HEK293T (cell line): Measurements from ENCODE around the gene S100A13.

Experiments used
- ARNT ChIP-seq: fragments of 450-650 bp; IDR thresholded peaks from 2 replicates; pipeline ENCODE4 v1.6.1; 2017; ENCODE audit warnings: mild to moderate bottlenecking
- BHLHE40 ChIP-seq: fragments of 450-650 bp; IDR thresholded peaks from 2 replicates; pipeline ENCODE4 v1.6.1; 2016; ENCODE audit warnings: mild to moderate bottlenecking, moderate library complexity, borderline replicate concordance
- CTBP1 ChIP-seq: fragments of 450-650 bp; IDR thresholded peaks from 2 replicates; pipeline ENCODE4 v1.6.1; 2016; ENCODE audit warnings: borderline replicate concordance
- FOXA1 ChIP-seq: fragments of 450-650 bp; IDR thresholded peaks from 2 replicates; pipeline ENCODE4 v1.6.1; 2016; ENCODE audit warnings: mild to moderate bottlenecking
- FOXK2 ChIP-seq: fragments of 450-650 bp; IDR thresholded peaks from 2 replicates; pipeline ENCODE4 v1.6.1; 2016; ENCODE audit warnings: mild to moderate bottlenecking
- FOXM1 ChIP-seq: fragments of 450-650 bp; IDR thresholded peaks from 2 replicates; pipeline ENCODE4 v1.6.1; 2017; ENCODE audit warnings: mild to moderate bottlenecking, borderline replicate concordance
- HDGF ChIP-seq: fragments of 450-650 bp; IDR thresholded peaks from 2 replicates; pipeline ENCODE4 v1.6.1; 2017; ENCODE audit warnings: antibody characterized with exemption, borderline replicate concordance
- L3MBTL2 ChIP-seq: fragments of 450-650 bp; conservative IDR thresholded peaks from 2 replicates; pipeline ENCODE4 v1.6.1; 2016; ENCODE audit warnings: mild to moderate bottlenecking
- NFRKB ChIP-seq: fragments of 450-650 bp; IDR thresholded peaks from 2 replicates; pipeline ENCODE4 v1.6.1; 2016; ENCODE audit warnings: mild to moderate bottlenecking, moderate library complexity
- PKNOX1 ChIP-seq: fragments of 450-650 bp; IDR thresholded peaks from 2 replicates; pipeline ENCODE4 v1.6.1; 2016
- SP1 ChIP-seq: fragments of 450-650 bp; IDR thresholded peaks from 2 replicates; pipeline ENCODE4 v1.6.1; 2017
- SUZ12 ChIP-seq: fragments of 450-650 bp; IDR thresholded peaks from 2 replicates; pipeline ENCODE4 v1.6.1; 2016; ENCODE audit warnings: mild to moderate bottlenecking
- TARDBP ChIP-seq: fragments of 450-650 bp; IDR thresholded peaks from 2 replicates; pipeline ENCODE4 v1.6.1; 2016
- ZNF384 ChIP-seq: fragments of 450-650 bp; IDR thresholded peaks from 2 replicates; pipeline ENCODE4 v1.6.1; 2016

GRCh38 chr1:153599847-153600246 lies 27.5 kb downstream of the S100A13 start:
- TF ChIP-seq FOXM1 (no peak), SUZ12 (no peak), CTBP1 (no peak), PKNOX1 (no peak), NFRKB (no peak), ZNF384 (no peak), FOXK2 (no peak), BHLHE40 (no peak), TARDBP (no peak), L3MBTL2 (no peak), SP1 (no peak), FOXA1 (no peak), ARNT (no peak), HDGF (no peak)
